GM12892 (cell line): Measurements from ENCODE around the gene ARL6IP5.

Experiments used
- DNase-seq: peaks from one replicate; pipeline ENCODE4 v3.0.0; 2011; ENCODE audit not compliant: insufficient read length
- FAIRE-seq: peaks from 2 replicates; lab custom pipeline; 2011; peaks lifted over from hg19 to GRCh38; lab: Jason Lieb, UNC
- POLR2A ChIP-seq: IDR thresholded peaks from 2 replicates; pipeline ENCODE4 v1.6.1; 2011; ENCODE audit warnings: low read depth, low read length, control low read depth
- POLR2AphosphoS5 ChIP-seq: IDR thresholded peaks from 2 replicates; pipeline ENCODE4 v1.6.1; 2011; ENCODE audit warnings: low read depth, low read length, control low read depth
- TAF1 ChIP-seq: IDR thresholded peaks from 2 replicates; pipeline ENCODE4 v1.6.1; 2011; ENCODE audit warnings: low read depth, mild to moderate bottlenecking, control low read depth, low read length, borderline replicate concordance

ARL6IP5 gene

DNA sequence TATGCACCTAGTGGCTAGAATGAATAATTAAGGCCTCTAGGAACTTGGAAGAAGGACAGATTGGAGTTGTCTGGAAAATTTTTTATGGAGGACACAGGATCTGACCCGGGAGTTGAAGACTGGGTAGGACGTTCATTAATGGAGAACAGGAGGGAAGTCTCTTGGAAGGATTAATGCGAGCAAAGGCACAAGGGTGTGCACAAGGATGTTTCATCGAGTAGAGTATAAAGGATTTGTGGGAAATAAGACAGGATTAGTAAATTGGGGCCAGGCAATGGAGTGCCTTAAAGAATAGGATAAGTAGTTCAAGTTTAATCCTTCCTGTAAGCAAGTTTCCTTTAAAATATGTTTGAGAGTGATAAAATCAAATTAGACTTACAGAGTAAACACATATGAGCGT lies 23.1 kb downstream of the ARL6IP5 start:
- DNase-seq (no peak), FAIRE-seq (no peak)
- no peak for TF ChIP-seq POLR2AphosphoS5
- no peak for TF ChIP-seq POLR2A
- no peak for TF ChIP-seq TAF1

DNA sequence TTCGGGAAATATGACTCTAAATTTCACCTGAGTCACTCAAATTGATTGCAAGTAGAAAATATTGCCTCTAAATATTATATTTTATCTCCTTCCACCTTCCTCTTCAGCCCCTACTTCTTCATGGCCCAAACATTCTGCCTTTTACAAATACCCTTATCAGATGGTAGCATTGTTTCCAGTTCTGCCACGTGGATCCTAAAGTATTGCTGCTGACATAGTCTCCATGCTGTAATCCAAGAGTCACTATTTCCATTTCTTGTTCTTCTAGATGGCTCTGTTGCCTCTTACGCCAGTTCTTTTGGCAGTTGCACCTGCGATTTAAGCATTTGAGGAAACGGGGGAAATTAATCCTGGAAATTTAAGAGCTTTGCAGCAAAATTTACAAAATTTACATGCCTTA lies 24.1 kb downstream of the ARL6IP5 start:
- no peak for DNase-seq
- no peak for FAIRE-seq
- TF ChIP-seq POLR2A, result no peak
- TF ChIP-seq POLR2AphosphoS5, result no peak
- no peak for TF ChIP-seq TAF1

DNA sequence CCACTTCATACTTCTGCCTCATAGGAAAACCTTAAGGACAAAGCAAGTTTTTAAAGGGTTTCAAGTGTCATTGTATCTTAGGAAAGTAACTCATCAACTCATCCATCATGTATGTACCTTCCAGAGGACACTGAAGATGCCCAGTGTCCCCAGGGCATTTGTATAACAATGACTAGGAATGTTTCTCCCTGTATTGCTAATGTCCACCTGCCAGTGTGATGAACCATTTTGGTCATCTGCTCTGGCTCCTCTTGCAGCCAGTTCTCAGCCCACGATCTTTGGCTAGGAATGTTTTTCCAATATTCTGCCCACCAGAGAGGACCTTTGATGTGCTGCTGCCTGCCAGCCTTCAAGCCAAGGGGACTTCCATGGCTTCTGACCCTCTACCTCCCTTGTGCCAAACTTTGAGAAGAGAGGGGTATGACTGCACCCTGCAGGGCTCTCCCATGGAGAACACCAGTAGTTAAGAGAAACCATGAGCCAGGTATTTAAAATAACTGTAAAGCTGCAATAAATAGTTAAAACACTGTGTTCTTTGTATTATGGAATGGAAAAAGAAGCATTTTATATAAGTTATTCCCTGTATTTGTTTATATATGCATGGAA lies 26.3 kb downstream of the ARL6IP5 start:
- TF ChIP-seq POLR2AphosphoS5 (no peak), POLR2A (no peak), TAF1 (no peak)
- no peak for DNase-seq
- FAIRE-seq, result no peak

DNA sequence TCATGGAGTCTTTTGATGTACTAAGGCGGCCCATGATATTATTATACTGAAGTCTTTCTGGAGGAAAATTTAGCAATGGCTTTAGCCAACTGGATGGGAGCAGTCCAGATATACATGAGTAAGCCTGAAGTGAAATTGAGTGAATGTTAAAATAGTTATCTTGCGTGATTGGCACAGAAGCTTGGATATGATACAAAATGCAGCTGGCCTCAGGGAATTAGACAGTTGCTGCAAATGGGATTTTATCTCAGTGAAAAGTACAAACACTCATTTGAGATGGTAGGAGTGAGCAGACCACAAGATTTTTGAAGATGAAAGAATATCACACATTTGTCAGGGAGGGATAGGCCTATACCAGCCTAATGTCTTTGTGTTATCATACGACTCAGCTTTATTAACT lies 28.8 kb downstream of the ARL6IP5 start:
- no peak for FAIRE-seq
- no peak for TF ChIP-seq TAF1
- no peak for TF ChIP-seq POLR2A
- no peak for TF ChIP-seq POLR2AphosphoS5
- DNase-seq, result no peak

DNA sequence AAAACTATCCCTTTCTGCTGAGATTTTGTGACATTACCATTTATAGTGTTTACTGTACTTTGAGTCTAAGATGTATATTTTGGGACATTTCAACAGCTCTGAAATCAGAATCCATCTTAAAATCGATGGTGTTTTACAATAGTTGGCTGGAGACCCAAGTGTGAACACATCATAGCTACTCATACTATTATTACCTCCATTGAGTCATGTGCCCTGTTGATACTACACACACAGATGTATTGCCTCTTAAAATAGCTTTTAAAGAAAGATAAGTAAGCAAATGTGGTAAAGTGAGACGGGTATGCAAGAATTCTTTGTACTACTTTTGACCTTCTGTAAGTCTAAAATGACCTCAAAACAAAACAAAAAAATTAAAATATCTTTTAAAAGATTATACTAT lies 31.0 kb downstream of the ARL6IP5 start:
- FAIRE-seq, result no peak
- TF ChIP-seq TAF1 (no peak), POLR2A (no peak), POLR2AphosphoS5 (no peak)
- no peak for DNase-seq

DNA sequence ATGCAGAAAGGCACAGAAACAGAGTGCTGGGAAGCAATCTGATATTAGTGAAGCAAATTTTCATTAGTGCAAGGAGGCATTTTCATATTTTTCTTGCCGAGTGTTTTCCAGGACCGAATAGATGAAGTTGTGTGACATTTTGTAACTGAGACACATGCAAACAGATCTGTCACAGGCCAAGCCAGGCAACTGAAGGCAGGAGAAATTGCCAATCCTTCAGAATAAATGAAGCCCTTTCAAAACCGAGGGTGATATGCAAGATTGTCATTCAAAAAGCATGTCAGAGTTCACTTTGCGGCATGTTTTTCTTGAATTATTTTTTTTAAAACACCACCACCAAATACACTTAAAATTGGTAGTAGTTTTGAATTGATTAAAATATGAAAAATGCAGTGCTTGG lies 31.4 kb downstream of the ARL6IP5 start:
- no peak for DNase-seq
- no peak for FAIRE-seq
- TF ChIP-seq POLR2A (no peak), TAF1 (no peak), POLR2AphosphoS5 (no peak)

DNA sequence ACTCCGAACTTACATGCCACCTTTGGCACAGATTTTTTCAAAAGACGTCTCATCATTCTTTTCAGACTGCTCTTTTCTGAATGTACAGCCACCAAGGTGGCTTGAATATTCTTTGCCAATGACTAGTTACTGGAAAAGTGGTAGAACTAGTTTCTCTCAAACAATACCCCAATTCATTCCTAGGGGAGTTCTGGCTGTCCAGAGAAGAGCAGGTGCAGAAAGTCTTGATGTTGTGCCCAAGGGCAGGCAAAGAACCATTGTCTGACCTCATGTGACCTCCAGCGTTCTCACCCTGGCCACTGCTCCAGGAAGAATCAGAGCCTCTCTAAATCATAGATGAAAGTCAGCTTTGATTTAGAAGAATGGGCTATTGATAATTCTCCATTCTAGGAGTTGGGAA lies 32.2 kb downstream of the ARL6IP5 start:
- no peak for TF ChIP-seq POLR2AphosphoS5
- TF ChIP-seq POLR2A, result no peak
- no peak for TF ChIP-seq TAF1
- DNase-seq, result no peak
- no peak for FAIRE-seq

DNA sequence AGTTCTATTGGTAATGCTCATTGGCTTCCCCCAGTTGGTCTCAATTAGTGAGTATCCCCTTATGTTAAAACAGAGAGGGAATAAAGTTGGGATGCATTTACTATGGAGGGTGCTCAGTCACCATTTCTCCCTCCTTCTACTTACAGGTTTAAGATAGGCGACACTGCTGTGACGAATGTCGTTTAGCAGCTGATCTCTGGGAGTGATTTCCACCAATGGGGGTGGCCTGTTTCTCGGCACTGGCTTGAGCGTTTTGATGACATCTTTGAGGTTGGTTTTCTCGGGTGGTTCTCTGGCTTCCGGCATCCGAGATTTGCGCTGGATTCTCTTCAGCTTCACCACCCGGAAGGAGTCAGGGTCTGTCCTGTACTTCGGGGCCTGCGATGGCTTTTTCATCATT lies 33.8 kb downstream of the ARL6IP5 start:
- TF ChIP-seq POLR2AphosphoS5 (no peak), POLR2A (no peak), TAF1 (no peak)
- DNase-seq (no peak), FAIRE-seq (no peak)

DNA sequence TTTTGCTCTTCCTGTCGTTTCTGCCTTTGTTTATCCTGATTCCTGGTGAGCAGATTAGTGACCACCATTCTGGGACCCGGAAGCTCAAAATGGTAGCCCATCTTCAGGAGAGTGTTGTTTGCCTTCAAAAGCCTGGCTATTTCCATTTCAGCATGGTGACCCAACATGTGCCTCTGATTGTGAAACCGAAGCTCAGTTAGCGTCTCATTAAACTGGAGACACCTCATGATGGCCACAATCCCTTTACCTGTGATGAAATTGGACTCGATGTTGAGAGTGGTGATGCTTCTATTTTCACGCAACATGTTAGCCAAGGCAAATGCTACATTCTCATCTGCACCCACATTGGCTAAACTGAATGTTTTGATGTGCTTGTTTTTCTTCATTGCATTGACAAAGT lies 34.4 kb downstream of the ARL6IP5 start:
- peak; percentile 40 for FAIRE-seq
- DNase-seq, result no peak
- TF ChIP-seq POLR2A (no peak), POLR2AphosphoS5 (no peak), TAF1 (no peak)

DNA sequence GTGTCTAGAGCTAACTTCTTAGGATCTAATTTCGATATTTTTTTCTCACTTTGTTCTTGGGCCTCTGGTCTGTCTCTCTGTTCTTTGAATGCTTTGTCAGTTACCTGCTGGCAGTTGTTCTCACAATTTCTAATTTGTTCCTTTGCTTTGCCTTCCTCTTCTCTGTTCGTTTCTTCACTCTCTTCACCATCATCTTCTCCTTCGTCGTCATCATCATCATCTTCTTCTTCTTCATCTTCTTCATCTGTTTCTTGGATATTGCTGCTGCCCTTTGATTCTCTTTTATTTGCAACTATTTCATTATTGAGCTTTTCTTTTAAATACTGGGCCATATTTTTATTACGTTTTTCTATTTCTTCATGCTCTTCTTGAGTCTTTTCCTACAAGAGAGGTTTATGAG lies 34.9 kb downstream of the ARL6IP5 start:
- DNase-seq, result no peak
- TF ChIP-seq TAF1, result no peak
- no peak for TF ChIP-seq POLR2A
- no peak for TF ChIP-seq POLR2AphosphoS5
- FAIRE-seq, result no peak

DNA sequence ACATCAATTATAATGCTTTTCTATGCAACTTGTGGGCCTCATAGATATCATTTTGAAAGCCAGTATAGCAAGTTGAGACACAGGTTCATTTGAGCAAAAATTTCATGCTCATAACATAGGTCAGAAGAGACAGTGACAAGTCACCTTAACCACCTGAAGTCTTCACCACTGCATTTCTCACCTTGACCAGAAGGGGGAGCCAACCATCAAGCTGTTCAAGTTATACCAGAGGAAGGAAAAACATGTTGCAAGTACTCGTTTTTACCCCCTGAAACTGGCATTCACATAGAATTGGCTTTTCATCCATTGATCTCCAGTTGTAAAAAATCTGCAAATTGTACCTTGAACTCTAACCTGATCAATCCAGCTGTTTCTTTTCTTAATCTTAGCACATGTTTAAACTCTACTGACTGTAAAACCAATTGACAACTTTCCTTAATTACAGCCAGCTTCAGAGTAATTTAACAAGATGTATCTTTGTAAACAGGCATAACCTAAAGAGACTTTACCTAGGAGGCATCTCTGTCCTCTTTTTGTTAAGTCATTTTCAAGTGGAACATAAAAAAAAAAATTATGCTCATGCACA lies 36.2 kb downstream of the ARL6IP5 start:
- FAIRE-seq, result peak; percentile 94
- no peak for TF ChIP-seq POLR2AphosphoS5
- TF ChIP-seq POLR2A, result no peak
- no peak for TF ChIP-seq TAF1
- DNase-seq, result peak; percentile 16

DNA sequence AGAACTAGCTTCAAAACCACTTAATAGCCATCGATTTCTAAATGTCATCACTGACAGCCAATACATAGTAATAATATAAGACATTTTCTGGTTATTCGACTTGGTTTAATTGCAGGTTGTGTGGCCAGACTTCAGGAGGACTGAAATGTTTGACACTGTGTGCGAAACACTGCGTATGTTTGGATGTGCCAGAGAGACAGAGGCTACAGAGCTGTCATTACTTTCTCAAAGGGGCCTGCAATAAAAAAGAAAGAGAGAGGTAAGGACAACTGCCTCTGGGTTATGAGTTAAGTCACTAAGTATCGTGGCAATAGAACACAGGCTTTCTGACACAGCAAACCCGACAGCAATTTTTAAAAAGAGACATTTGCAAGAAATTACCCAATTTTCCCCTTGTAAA lies 36.8 kb downstream of the ARL6IP5 start:
- no peak for DNase-seq
- FAIRE-seq, result no peak
- TF ChIP-seq POLR2A, result no peak
- TF ChIP-seq TAF1, result no peak
- no peak for TF ChIP-seq POLR2AphosphoS5
